Astrocyte (in vitro differentiated cells and primary cell): ENCODE measurements around the gene IQCK. TPM values are rescaled to one million over a fixed set of nuclear protein-coding genes. Genes with fewer than 3 reads are reported as not detected.

Experiments used
- DNase-seq: peaks from one replicate; pipeline ENCODE4 v3.0.0-alpha.2; 2010; ENCODE audit warnings: low read depth
- FAIRE-seq: peaks from 2 replicates; lab custom pipeline; 2011; peaks lifted over from hg19 to GRCh38; lab: Jason Lieb, UNC
- H2AFZ ChIP-seq: 2 replicates; pipeline ENCODE4 v1.6.0; 2012; ENCODE audit warnings: low read depth, low read length, inconsistent platforms
- H3K27ac ChIP-seq: 2 replicates; pipeline ENCODE4 v1.5.1; 2011; ENCODE audit warnings: low read depth, low read length, inconsistent platforms
- H3K27me3 ChIP-seq: 2 replicates; pipeline ENCODE4 v1.6.0; 2011; ENCODE audit warnings: low read length, inconsistent platforms; ENCODE audit not compliant: insufficient read depth
- H3K36me3 ChIP-seq: 2 replicates; pipeline ENCODE4 v1.5.1; 2011; ENCODE audit warnings: low read length, inconsistent platforms; ENCODE audit not compliant: insufficient read depth
- H3K4me1 ChIP-seq: 2 replicates; pipeline ENCODE4 v1.5.1; 2011; ENCODE audit warnings: low read length, inconsistent platforms; ENCODE audit not compliant: insufficient read depth
- H3K4me2 ChIP-seq: 2 replicates; pipeline ENCODE4 v1.6.0; 2012; ENCODE audit warnings: low read length, inconsistent platforms
- H3K4me3 ChIP-seq: 2 replicates; pipeline ENCODE4 v1.5.1; 2011; ENCODE audit warnings: low read depth, mild to moderate bottlenecking, low read length, inconsistent platforms; ENCODE audit not compliant: insufficient read depth
- H3K79me2 ChIP-seq: 2 replicates; pipeline ENCODE4 v1.6.0; 2012; ENCODE audit warnings: mild to moderate bottlenecking, low read length, inconsistent platforms; ENCODE audit not compliant: insufficient read depth
- H3K9ac ChIP-seq: 2 replicates; pipeline ENCODE4 v1.6.0; 2012; ENCODE audit warnings: mild to moderate bottlenecking, low read length, inconsistent platforms
- H3K9me3 ChIP-seq: 2 replicates; pipeline ENCODE4 v1.5.1; 2012; ENCODE audit warnings: low read depth, mild to moderate bottlenecking, low read length, inconsistent platforms; ENCODE audit not compliant: insufficient read depth
- H4K20me1 ChIP-seq: 2 replicates; pipeline ENCODE4 v1.6.0; 2012; ENCODE audit warnings: low read length, inconsistent platforms; ENCODE audit not compliant: insufficient read depth
- H3K27ac Mint-ChIP-seq: one replicate; pipeline ENCODE4 v1.8.0; 2021; ENCODE audit warnings: mild to moderate bottlenecking, mixed read lengths; ENCODE audit not compliant: unreplicated experiment
- H3K27me3 Mint-ChIP-seq: one replicate; pipeline ENCODE4 v1.8.0; 2021; ENCODE audit warnings: low read depth, mixed read lengths; ENCODE audit not compliant: unreplicated experiment
- H3K36me3 Mint-ChIP-seq: one replicate; pipeline ENCODE4 v1.8.0; 2021; ENCODE audit warnings: low read depth, mixed read lengths; ENCODE audit not compliant: unreplicated experiment
- H3K4me1 Mint-ChIP-seq: one replicate; pipeline ENCODE4 v1.8.0; 2021; ENCODE audit warnings: low read depth, mixed read lengths; ENCODE audit not compliant: unreplicated experiment
- H3K4me3 Mint-ChIP-seq: one replicate; pipeline ENCODE4 v1.8.0; 2021; ENCODE audit warnings: mild to moderate bottlenecking, moderate library complexity, mixed read lengths; ENCODE audit not compliant: unreplicated experiment
- H3K9me3 Mint-ChIP-seq: one replicate; pipeline ENCODE4 v1.8.0; 2021; ENCODE audit warnings: mild to moderate bottlenecking, mixed read lengths; ENCODE audit not compliant: unreplicated experiment
- CTCF ChIP-seq: IDR thresholded peaks from 2 replicates; pipeline ENCODE4 v1.5.1; 2011; ENCODE audit warnings: low read depth, mild to moderate bottlenecking, inconsistent platforms, low read length, moderate library complexity; ENCODE audit not compliant: insufficient read depth
- EZH2 ChIP-seq: IDR thresholded peaks from 2 replicates; pipeline ENCODE4 v1.6.1; 2012; ENCODE audit warnings: mild to moderate bottlenecking, low read length, inconsistent platforms; ENCODE audit not compliant: insufficient read depth
- total RNA-seq: library from RNA; stranded (reverse); gene quantifications from 2 replicates; pipeline ENCODE4 v1.2.1, GENCODE V29; 2021

The IQCK gene
- total RNA-seq, 1 donor from 2014 or later, result 5.9 TPM

- Histone ChIP-seq H3K79me2 (no peaks in the 10 kb centered on the region), H3K9me3 (no peaks in the 10 kb centered on the region), H3K27ac (no peak overlapping the region), H4K20me1 (no peaks in the 10 kb centered on the region), H3K4me1 (peaks cover 17% of the 10 kb centered on the region), H3K36me3 (no peaks in the 10 kb centered on the region), H3K4me3 (no peak overlapping the region), H3K9ac (no peak overlapping the region), H3K4me2 (no peak overlapping the region), H2AFZ (no peak overlapping the region), H3K27me3 (no peaks in the 10 kb centered on the region)
- DNase-seq (peak; percentile 7), FAIRE-seq (no peak)
- Mint-ChIP-seq H3K4me3 (no peak overlapping the region), H3K4me1 (peaks cover 34% of the 10 kb centered on the region), H3K27ac (no peak overlapping the region), H3K36me3 (no peaks in the 10 kb centered on the region), H3K27me3 (no peaks in the 10 kb centered on the region), H3K9me3 (no peaks in the 10 kb centered on the region)
- no peak for TF ChIP-seq CTCF
- TF ChIP-seq EZH2, result no peak
Measured at GRCh38 chr16:19833581-19833980, 115.5 kb downstream of the IQCK start.

GRCh38 chr16:19835196-19835595 is 117.1 kb downstream of the IQCK start:
- H3K36me3 ChIP-seq, result no peaks in the 10 kb centered on the region
- TF ChIP-seq EZH2 (no peak), CTCF (no peak)
- no peak overlapping the region for H3K4me2 ChIP-seq
- FAIRE-seq, result no peak
- no peaks in the 10 kb centered on the region for H3K79me2 ChIP-seq
- H3K36me3 Mint-ChIP-seq, result no peaks in the 10 kb centered on the region
- no peak overlapping the region for H3K27ac Mint-ChIP-seq
- no peaks in the 10 kb centered on the region for H4K20me1 ChIP-seq
- no peak overlapping the region for H3K4me3 Mint-ChIP-seq
- no peak for DNase-seq
- H3K4me3 ChIP-seq, result no peak overlapping the region
- no peaks in the 10 kb centered on the region for H3K27me3 ChIP-seq
- H3K9me3 ChIP-seq, result no peaks in the 10 kb centered on the region
- H3K9ac ChIP-seq, result no peak overlapping the region
- H2AFZ ChIP-seq, result no peak overlapping the region
- peaks cover 34% of the 10 kb centered on the region for H3K4me1 Mint-ChIP-seq
- H3K27me3 Mint-ChIP-seq, result no peaks in the 10 kb centered on the region
- no peak overlapping the region for H3K27ac ChIP-seq
- H3K9me3 Mint-ChIP-seq, result no peaks in the 10 kb centered on the region
- peaks cover 17% of the 10 kb centered on the region for H3K4me1 ChIP-seq

GRCh38 chr16:19835968-19836421 is 117.9 kb downstream of the IQCK start:
- Histone ChIP-seq H3K9ac (no peak overlapping the region), H2AFZ (no peak overlapping the region), H3K79me2 (no peaks in the 10 kb centered on the region), H3K4me2 (no peak overlapping the region), H3K4me1 (peaks cover 17% of the 10 kb centered on the region), H4K20me1 (no peaks in the 10 kb centered on the region), H3K36me3 (no peaks in the 10 kb centered on the region), H3K27me3 (no peaks in the 10 kb centered on the region), H3K9me3 (no peaks in the 10 kb centered on the region), H3K4me3 (no peak overlapping the region), H3K27ac (peak overlapping the region; percentile 44)
- no peaks in the 10 kb centered on the region for H3K36me3 Mint-ChIP-seq
- H3K4me1 Mint-ChIP-seq, result peaks cover 30% of the 10 kb centered on the region
- peak overlapping the region; percentile 42 for H3K27ac Mint-ChIP-seq
- H3K4me3 Mint-ChIP-seq, result no peak overlapping the region
- DNase-seq, result peak; percentile 70
- FAIRE-seq, result peak; percentile 5
- no peaks in the 10 kb centered on the region for H3K27me3 Mint-ChIP-seq
- H3K9me3 Mint-ChIP-seq, result no peaks in the 10 kb centered on the region
- no peak for TF ChIP-seq CTCF
- no peak for TF ChIP-seq EZH2
